ENCODE measurements around the gene SOCS6. TPM values are rescaled to one million over a fixed set of nuclear protein-coding genes. Genes with fewer than 3 reads are reported as not detected.
A peak's percentile ranks its signal among the peaks of the same experiment; 100 is the strongest.

Gene SOCS6
- total RNA-seq, 1 experiment from 2014 or later: 53.4 TPM

- peaks cover 0 to 63% of the 10 kb centered on the region in 2 experiments; a peak in 2 of 4 replicates for H3K36me3 ChIP-seq (ENCODE audit: control insufficient read depth in 1 of 2, insufficient read depth in 2 of 2, low read length in 2 of 2)
- H3K79me2 ChIP-seq (ENCODE audit: insufficient read depth, low read length): peaks cover 21% of the 10 kb centered on the region
- TF ChIP-seq EZH2 (IDR thresholded peaks at IDR 0.05) (no peak), SIN3A (IDR thresholded peaks at IDR 0.05; ENCODE audit: low read depth) (0 out of 2 replicates have a peak, but pooled peaks have one; percentile 25), RAD21 (IDR thresholded peaks at IDR 0.05; ENCODE audit: low read depth) (peak; percentile 18; the same call in 1 of the 2 replicates), CBX3 (IDR thresholded peaks at IDR 0.05; ENCODE audit: low read depth) (peak; percentile 96), ELF1 (IDR thresholded peaks at IDR 0.05; ENCODE audit: borderline replicate concordance, low read depth) (no peak; the same call in 1 of the 2 replicates), SP1 (IDR thresholded peaks at IDR 0.05; ENCODE audit: low read depth) (peak; percentile 83), SRF (IDR thresholded peaks at IDR 0.05; ENCODE audit: low read depth) (peak; percentile 50; the same call in 1 of the 2 replicates), POLR2AphosphoS5 (IDR thresholded peaks at IDR 0.05; ENCODE audit: low read depth, low read length) (peak; percentile 64), MAX (IDR thresholded peaks at IDR 0.05) (0 out of 2 replicates have a peak, but pooled peaks have one; percentile 41), FOSL1 (IDR thresholded peaks at IDR 0.05; ENCODE audit: low read depth) (peak; percentile 97), CTCF (IDR thresholded peaks at IDR 0.05 in 2 of 3, conservative IDR thresholded peaks at IDR 0.05 in 1 of 3; ENCODE audit: borderline replicate concordance in 1 of 3, insufficient read depth in 1 of 3, low read depth in 2 of 3, low read length in 2 of 3) (no peak), CEBPB (IDR thresholded peaks at IDR 0.05; ENCODE audit: low read depth) (peak; percentile 69), TCF7L2 (IDR thresholded peaks at IDR 0.05; ENCODE audit: borderline replicate concordance, extremely low read depth, insufficient read depth, insufficient read length) (no peak), POLR2A (IDR thresholded peaks at IDR 0.05; ENCODE audit: borderline replicate concordance, extremely low read depth, insufficient read depth, insufficient read length) (no peak), JUND (IDR thresholded peaks at IDR 0.05) (peak; percentile 94)
- H3K9me3 ChIP-seq (ENCODE audit: control insufficient read depth in 1 of 2, insufficient read depth in 1 of 2, low read depth in 1 of 2, low read length in 2 of 2): peaks cover 0 to 20% of the 10 kb centered on the region in 2 experiments; a peak in 2 of 4 replicates
- CTCF ChIA-PET: no interaction called here
- DNase-seq (ENCODE audit: low read depth, low spot score) (peak; percentile 89), ATAC-seq (peak; percentile 95)
- no peaks in the 10 kb centered on the region for H3K27me3 ChIP-seq (ENCODE audit: insufficient read depth, low read length)
- no peaks in the 10 kb centered on the region for H4K20me1 ChIP-seq (ENCODE audit: insufficient read depth)
- H3K9me2 ChIP-seq (ENCODE audit: insufficient read depth): no peaks in the 10 kb centered on the region
- peaks cover 47 to 76% of the 10 kb centered on the region in 2 experiments for H3K4me1 ChIP-seq (ENCODE audit: control insufficient read depth in 1 of 2, insufficient read depth in 2 of 2, low read length in 2 of 2)
- RAD21 ChIA-PET (ENCODE audit: low non-redundant PET in 1 of 2, low total read pairs in 2 of 2, uncharacterized antibody in 2 of 2, unreplicated experiment in 2 of 2): no interaction called here
- peak overlapping the region; percentile 56 for H3K9ac ChIP-seq (ENCODE audit: low read length)
- no TSS peak for BruUV-seq (replicated peaks)
- H3K27ac ChIP-seq (ENCODE audit: low read depth, low read length): peak overlapping the region; percentile 84
- no peak overlapping the region for H2AFZ ChIP-seq (ENCODE audit: low read depth, low read length, poor library complexity, severe bottlenecking)
- intact Hi-C loops (cut with micrococcal nuclease): no loop called here
- POLR2A ChIA-PET: interaction anchor here (0.7 to 2.0 kb wide), 5 partner anchors 15 to 47 kb away, joined by 3 to 7 read pairs (median 3); no protein-coding TSS in a partner anchor
- H3K4me2 ChIP-seq (ENCODE audit: low read length): peak overlapping the region; percentile 65
- H3K4me3 ChIP-seq (replicated peaks in 1 of 2; ENCODE audit: low read depth in 1 of 2, low read length in 2 of 2): peak overlapping the region in 1 of 2 experiments; percentile 23; a peak in 2 of 4 replicates
Observed at GRCh38 chr18:70337139-70337972, 48.5 kb downstream of the SOCS6 start.

Data from HCT116 (cell line).